SK-N-SH treated with all-trans-retinoic acid at 6 μM for 48 hours (cell line): ENCODE results near the gene KIF17.

Experiments used
- ATAC-seq: fragments of 200-7000 bp; cut with Tn5 transposase; 3 replicates; pipeline ENCODE4 v1.9.1; 2020; ENCODE audit warnings: mild to moderate bottlenecking, moderate library complexity
- ARNTL ChIP-seq: fragments of 450-650 bp; formaldehyde crosslinking; IDR thresholded peaks from 2 replicates; pipeline ENCODE4 v1.5.0; 2020; ENCODE audit warnings: low read depth, mild to moderate bottlenecking, moderate library complexity, borderline replicate concordance
- BACH2 ChIP-seq: fragments of 250-450 bp; sonication (Bioruptor Pico); IDR thresholded peaks from 2 replicates; pipeline ENCODE4 v1.9.0; 2021; ENCODE audit warnings: mild to moderate bottlenecking, borderline replicate concordance
- CSDC2 ChIP-seq: fragments of 250-450 bp; sonication (Bioruptor Pico); IDR thresholded peaks from 2 replicates; pipeline ENCODE4 v1.5.0; 2020; ENCODE audit warnings: mild to moderate bottlenecking, moderate library complexity
- ESRRG ChIP-seq: fragments of 250-450 bp; sonication (Bioruptor Pico); IDR thresholded peaks from 2 replicates; pipeline ENCODE4 v1.6.1; 2021; ENCODE audit warnings: mild to moderate bottlenecking
- GLIS3 ChIP-seq: fragments of 250-450 bp; sonication (Bioruptor Pico); IDR thresholded peaks from 2 replicates; pipeline ENCODE4 v1.5.0; 2020; ENCODE audit warnings: mild to moderate bottlenecking, moderate library complexity
- ISL1 ChIP-seq: fragments of 250-450 bp; sonication (Bioruptor Pico); IDR thresholded peaks from 2 replicates; pipeline ENCODE4 v2.1.2; 2022; ENCODE audit warnings: mild to moderate bottlenecking, moderate library complexity
- OSR1 ChIP-seq: fragments of 250-450 bp; sonication (Bioruptor Pico); IDR thresholded peaks from 2 replicates; pipeline ENCODE4 v1.8.0; 2022; ENCODE audit warnings: moderate library complexity, mild to moderate bottlenecking, inconsistent platforms
- RARB ChIP-seq: fragments of 250-450 bp; sonication (Bioruptor Pico); IDR thresholded peaks from 2 replicates; pipeline ENCODE4 v1.8.0; 2021; ENCODE audit warnings: mild to moderate bottlenecking, moderate library complexity
- SNAI2 ChIP-seq: fragments of 250-450 bp; sonication (Bioruptor Pico); IDR thresholded peaks from 2 replicates; pipeline ENCODE4 v1.5.0; 2020; ENCODE audit warnings: mild to moderate bottlenecking, moderate library complexity
- TCF4 ChIP-seq: fragments of 250-450 bp; sonication (Bioruptor Pico); IDR thresholded peaks from 2 replicates; pipeline ENCODE4 v1.8.0; 2021; ENCODE audit warnings: mild to moderate bottlenecking, moderate library complexity, borderline replicate concordance
- TOX ChIP-seq: fragments of 250-450 bp; sonication (Bioruptor Pico); IDR thresholded peaks from 2 replicates; pipeline ENCODE4 v1.8.0; 2021; ENCODE audit warnings: mild to moderate bottlenecking, moderate library complexity, borderline replicate concordance
- ZFP3 ChIP-seq: fragments of 250-450 bp; sonication (Bioruptor Pico); IDR thresholded peaks from 2 replicates; pipeline ENCODE4 v1.5.0; 2020; ENCODE audit warnings: mild to moderate bottlenecking, moderate library complexity
- ZFP30 ChIP-seq: fragments of 450-650 bp; formaldehyde crosslinking; IDR thresholded peaks from 2 replicates; pipeline ENCODE4 v1.5.0; 2022; ENCODE audit warnings: mild to moderate bottlenecking, moderate library complexity
- ZNF565 ChIP-seq: fragments of 450-650 bp; formaldehyde crosslinking; conservative IDR thresholded peaks from 2 replicates; pipeline ENCODE4 v1.5.0; 2020; ENCODE audit warnings: low read depth, mild to moderate bottlenecking, moderate library complexity
- ZNF70 ChIP-seq: fragments of 450-650 bp; formaldehyde crosslinking; IDR thresholded peaks from 2 replicates; pipeline ENCODE4 v1.5.0; 2020; ENCODE audit warnings: mild to moderate bottlenecking, moderate library complexity
- ZNF8 ChIP-seq: fragments of 450-650 bp; formaldehyde crosslinking; IDR thresholded peaks from 2 replicates; pipeline ENCODE4 v1.5.0; 2020; ENCODE audit warnings: mild to moderate bottlenecking, moderate library complexity
- TF ChIP-seq, protein P1 (sequence below): fragments of 250-450 bp; sonication (Bioruptor Pico); IDR thresholded peaks from 2 replicates; pipeline ENCODE4 v1.5.1; 2020; ENCODE audit warnings: low read depth, mild to moderate bottlenecking, moderate library complexity
- TF ChIP-seq, protein P2 (sequence below): fragments of 250-450 bp; sonication (Bioruptor Pico); IDR thresholded peaks from 2 replicates; pipeline ENCODE4 v1.8.0; 2021; ENCODE audit warnings: low read depth, mild to moderate bottlenecking, moderate library complexity, borderline replicate concordance
- TF ChIP-seq, protein P3 (sequence below): fragments of 250-450 bp; sonication (Bioruptor Pico); IDR thresholded peaks from 2 replicates; pipeline ENCODE4 v1.5.0; 2020; ENCODE audit warnings: mild to moderate bottlenecking, moderate library complexity
- TF ChIP-seq, protein P4 (sequence below): fragments of 250-450 bp; sonication (Bioruptor Pico); IDR thresholded peaks from 2 replicates; pipeline ENCODE4 v1.8.0; 2020; ENCODE audit warnings: mild to moderate bottlenecking, moderate library complexity, borderline replicate concordance

The KIF17 gene

DNA sequence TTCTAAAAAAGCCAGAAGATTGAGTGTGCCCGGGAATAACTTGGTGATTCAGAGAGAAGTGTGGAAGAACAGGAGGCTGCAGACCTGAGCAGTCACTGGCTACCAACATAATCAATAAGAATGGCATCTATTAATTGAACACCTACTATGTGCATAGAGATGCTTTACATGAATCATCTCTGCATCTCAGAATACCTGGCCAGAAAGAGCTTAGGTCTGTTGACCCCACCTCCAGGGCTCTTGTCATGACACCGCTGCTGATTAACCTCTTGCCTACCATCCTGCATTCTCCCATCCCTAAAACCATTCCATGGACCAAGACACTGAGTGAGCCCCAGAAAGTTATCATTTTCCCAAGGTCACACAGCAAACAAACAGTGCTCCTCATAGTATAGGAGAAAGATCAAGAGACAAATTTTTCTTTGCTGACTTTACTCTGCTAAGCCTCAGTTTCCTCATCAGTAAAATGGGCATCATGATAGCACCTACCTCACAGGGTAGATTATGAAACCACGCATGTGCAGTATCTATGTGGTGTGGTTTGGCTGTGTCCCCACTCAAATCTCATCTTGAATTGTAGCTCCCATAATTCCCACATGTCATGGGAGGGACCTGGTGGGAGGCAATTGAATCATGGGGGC, 100.8 kb downstream of the KIF17 start:
- ATAC-seq, result no peak
- TF ChIP-seq, protein P1, sequence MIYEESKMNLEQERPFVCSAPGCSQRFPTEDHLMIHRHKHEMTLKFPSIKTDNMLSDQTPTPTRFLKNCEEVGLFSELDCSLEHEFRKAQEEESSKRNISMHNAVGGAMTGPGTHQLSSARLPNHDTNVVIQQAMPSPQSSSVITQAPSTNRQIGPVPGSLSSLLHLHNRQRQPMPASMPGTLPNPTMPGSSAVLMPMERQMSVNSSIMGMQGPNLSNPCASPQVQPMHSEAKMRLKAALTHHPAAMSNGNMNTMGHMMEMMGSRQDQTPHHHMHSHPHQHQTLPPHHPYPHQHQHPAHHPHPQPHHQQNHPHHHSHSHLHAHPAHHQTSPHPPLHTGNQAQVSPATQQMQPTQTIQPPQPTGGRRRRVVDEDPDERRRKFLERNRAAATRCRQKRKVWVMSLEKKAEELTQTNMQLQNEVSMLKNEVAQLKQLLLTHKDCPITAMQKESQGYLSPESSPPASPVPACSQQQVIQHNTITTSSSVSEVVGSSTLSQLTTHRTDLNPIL (CRISPR knock-in tag), result no peak
- TF ChIP-seq TOX (CRISPR knock-in tag), result no peak
- TF ChIP-seq, protein P2, sequence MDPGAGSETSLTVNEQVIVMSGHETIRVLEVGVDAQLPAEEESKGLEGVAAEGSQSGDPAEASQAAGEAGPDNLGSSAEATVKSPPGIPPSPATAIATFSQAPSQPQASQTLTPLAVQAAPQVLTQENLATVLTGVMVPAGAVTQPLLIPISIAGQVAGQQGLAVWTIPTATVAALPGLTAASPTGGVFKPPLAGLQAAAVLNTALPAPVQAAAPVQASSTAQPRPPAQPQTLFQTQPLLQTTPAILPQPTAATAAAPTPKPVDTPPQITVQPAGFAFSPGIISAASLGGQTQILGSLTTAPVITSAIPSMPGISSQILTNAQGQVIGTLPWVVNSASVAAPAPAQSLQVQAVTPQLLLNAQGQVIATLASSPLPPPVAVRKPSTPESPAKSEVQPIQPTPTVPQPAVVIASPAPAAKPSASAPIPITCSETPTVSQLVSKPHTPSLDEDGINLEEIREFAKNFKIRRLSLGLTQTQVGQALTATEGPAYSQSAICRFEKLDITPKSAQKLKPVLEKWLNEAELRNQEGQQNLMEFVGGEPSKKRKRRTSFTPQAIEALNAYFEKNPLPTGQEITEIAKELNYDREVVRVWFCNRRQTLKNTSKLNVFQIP (CRISPR knock-in tag), result no peak
- TF ChIP-seq ARNTL (CRISPR knock-in tag), result no peak
- TF ChIP-seq ESRRG (CRISPR knock-in tag), result no peak
- no peak for TF ChIP-seq SNAI2 (CRISPR knock-in tag)
- no peak for TF ChIP-seq TCF4 (CRISPR knock-in tag)
- TF ChIP-seq GLIS3 (CRISPR knock-in tag), result no peak
- no peak for TF ChIP-seq ZNF70 (CRISPR knock-in tag)
- TF ChIP-seq, protein P3, sequence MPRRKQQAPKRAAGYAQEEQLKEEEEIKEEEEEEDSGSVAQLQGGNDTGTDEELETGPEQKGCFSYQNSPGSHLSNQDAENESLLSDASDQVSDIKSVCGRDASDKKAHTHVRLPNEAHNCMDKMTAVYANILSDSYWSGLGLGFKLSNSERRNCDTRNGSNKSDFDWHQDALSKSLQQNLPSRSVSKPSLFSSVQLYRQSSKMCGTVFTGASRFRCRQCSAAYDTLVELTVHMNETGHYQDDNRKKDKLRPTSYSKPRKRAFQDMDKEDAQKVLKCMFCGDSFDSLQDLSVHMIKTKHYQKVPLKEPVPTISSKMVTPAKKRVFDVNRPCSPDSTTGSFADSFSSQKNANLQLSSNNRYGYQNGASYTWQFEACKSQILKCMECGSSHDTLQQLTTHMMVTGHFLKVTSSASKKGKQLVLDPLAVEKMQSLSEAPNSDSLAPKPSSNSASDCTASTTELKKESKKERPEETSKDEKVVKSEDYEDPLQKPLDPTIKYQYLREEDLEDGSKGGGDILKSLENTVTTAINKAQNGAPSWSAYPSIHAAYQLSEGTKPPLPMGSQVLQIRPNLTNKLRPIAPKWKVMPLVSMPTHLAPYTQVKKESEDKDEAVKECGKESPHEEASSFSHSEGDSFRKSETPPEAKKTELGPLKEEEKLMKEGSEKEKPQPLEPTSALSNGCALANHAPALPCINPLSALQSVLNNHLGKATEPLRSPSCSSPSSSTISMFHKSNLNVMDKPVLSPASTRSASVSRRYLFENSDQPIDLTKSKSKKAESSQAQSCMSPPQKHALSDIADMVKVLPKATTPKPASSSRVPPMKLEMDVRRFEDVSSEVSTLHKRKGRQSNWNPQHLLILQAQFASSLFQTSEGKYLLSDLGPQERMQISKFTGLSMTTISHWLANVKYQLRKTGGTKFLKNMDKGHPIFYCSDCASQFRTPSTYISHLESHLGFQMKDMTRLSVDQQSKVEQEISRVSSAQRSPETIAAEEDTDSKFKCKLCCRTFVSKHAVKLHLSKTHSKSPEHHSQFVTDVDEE (CRISPR knock-in tag), result no peak
- no peak for TF ChIP-seq ZNF565

DNA sequence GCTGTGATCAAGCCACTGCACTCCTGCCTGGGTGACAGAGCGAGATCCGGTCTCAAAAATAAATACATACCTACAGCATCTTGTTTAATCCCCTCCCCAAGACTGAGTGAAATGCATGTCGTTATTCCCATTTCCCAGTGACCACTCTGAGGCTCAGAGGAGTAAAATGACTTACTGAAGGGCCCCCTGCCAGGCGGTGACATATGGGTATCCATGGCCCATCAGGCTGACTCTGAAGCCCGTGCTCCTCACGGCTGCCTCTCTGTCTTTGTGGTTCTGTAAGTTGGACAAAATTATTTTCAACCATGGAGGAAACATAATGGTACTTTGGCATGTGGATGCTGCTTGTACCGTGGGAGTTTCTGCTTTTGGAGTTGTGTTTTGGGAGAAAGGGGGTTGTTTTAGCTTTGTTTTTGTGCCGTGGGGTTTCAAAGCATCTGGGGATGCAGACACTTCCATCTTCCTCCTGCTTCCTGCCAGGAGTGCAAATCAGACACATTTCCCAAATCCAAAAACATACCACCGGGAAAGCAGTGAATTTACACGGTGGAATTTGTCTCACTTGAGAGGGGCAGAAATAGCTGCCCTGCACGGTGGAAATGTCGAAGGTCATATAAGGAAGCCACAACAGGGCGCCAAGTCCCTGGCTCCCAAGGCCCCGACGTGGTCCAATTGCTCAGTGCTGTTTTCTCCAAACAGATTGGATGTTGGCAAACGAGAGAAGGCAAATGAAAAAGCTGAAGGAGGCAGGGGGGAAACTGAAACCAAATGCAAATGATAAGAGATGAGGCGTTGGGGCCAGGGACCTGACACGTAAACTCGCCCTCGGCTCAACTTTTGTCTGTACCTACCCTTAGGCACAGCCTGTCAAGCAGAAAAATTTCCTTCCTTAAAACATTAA, 101.6 kb downstream of the KIF17 start:
- ATAC-seq, result no peak
- TF ChIP-seq ZFP30 (CRISPR knock-in tag) (no peak), ZNF8 (CRISPR knock-in tag) (no peak), ZNF70 (CRISPR knock-in tag) (no peak), BACH2 (CRISPR knock-in tag) (no peak), ZNF565 (no peak), ZFP3 (no peak), ISL1 (CRISPR knock-in tag) (no peak), TOX (CRISPR knock-in tag) (no peak), RARB (CRISPR knock-in tag) (no peak), OSR1 (CRISPR knock-in tag) (no peak), CSDC2 (no peak)
- TF ChIP-seq, protein P4, sequence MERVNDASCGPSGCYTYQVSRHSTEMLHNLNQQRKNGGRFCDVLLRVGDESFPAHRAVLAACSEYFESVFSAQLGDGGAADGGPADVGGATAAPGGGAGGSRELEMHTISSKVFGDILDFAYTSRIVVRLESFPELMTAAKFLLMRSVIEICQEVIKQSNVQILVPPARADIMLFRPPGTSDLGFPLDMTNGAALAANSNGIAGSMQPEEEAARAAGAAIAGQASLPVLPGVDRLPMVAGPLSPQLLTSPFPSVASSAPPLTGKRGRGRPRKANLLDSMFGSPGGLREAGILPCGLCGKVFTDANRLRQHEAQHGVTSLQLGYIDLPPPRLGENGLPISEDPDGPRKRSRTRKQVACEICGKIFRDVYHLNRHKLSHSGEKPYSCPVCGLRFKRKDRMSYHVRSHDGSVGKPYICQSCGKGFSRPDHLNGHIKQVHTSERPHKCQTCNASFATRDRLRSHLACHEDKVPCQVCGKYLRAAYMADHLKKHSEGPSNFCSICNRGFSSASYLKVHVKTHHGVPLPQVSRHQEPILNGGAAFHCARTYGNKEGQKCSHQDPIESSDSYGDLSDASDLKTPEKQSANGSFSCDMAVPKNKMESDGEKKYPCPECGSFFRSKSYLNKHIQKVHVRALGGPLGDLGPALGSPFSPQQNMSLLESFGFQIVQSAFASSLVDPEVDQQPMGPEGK (CRISPR knock-in tag), result no peak

DNA sequence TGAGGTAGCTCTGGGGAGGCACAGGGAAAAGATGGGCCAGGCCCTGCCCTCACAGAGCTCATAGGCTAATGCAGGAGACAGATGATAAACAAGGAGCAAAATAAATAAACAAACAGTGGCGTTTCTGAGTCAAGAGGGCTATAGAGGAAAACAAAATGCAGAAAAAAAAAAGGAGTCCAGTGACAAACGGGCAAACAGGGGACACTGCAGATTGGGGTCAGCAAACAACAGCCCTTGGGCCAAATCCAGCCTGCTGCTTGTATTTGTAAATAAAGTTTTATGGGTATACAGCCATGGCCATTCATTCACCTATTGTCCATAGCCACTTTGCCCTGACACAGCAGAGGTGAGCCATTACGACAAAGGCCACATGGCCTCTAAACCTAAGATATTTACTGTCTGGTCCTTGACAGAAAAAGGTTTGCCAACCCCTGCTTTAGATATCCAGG, 103.7 kb downstream of the KIF17 start:
- TF ChIP-seq CSDC2 (no peak), ISL1 (CRISPR knock-in tag) (0 out of 2 replicates have a peak, but pooled peaks have one; percentile 16)
- no peak for ATAC-seq
